Hematopoietic multipotent progenitor cell treated with erythropoietin and hydrocortisone succinate and interleukin-3 and kit ligand, for 6 days (in vitro differentiated cells): ENCODE results near the gene ERCC4.

ENCODE experiments used
- DNase-seq: peaks from one replicate; pipeline ENCODE4 v3.0.0-alpha.2; 2015

The ERCC4 gene

GRCh38 chr16:13950821-13951547 is 31.0 kb downstream of the ERCC4 start:
- DNase-seq = no peak

GRCh38 chr16:13951611-13952010 is 31.7 kb downstream of the ERCC4 start:
- DNase-seq = no peak

- no peak for DNase-seq
These were observed 33.5 kb downstream of the ERCC4 start for GRCh38 chr16:13953501-13953900.

- no peak for DNase-seq
These were observed 36.8 kb downstream of the ERCC4 start for GRCh38 chr16:13956635-13957196.

GRCh38 chr16:13957197-13958078 is 37.5 kb downstream of the ERCC4 start:
- DNase-seq = peak; percentile 54

- no peak for DNase-seq
These were observed 38.5 kb downstream of the ERCC4 start for GRCh38 chr16:13958474-13958873.

- no peak for DNase-seq
These were observed 39.7 kb downstream of the ERCC4 start for GRCh38 chr16:13959626-13960025.

GRCh38 chr16:13961099-13961811 is 41.3 kb downstream of the ERCC4 start:
- peak; percentile 22 for DNase-seq

GRCh38 chr16:13962232-13962631 is 42.3 kb downstream of the ERCC4 start:
- no peak for DNase-seq

- no peak for DNase-seq
These were observed 48.9 kb downstream of the ERCC4 start for GRCh38 chr16:13968835-13969234.

- DNase-seq = no peak
These were observed 49.8 kb downstream of the ERCC4 start for GRCh38 chr16:13969711-13970110.

- no peak for DNase-seq
These were observed 50.9 kb downstream of the ERCC4 start for GRCh38 chr16:13970708-13971422.

- DNase-seq = no peak
These were observed 53.5 kb downstream of the ERCC4 start for GRCh38 chr16:13973321-13974023.

GRCh38 chr16:13977177-13977576 is 57.2 kb downstream of the ERCC4 start:
- DNase-seq = no peak

GRCh38 chr16:13982451-13982850 is 62.5 kb downstream of the ERCC4 start:
- DNase-seq = no peak

- DNase-seq = no peak
These were observed 63.7 kb downstream of the ERCC4 start for GRCh38 chr16:13983625-13984024.

GRCh38 chr16:13984794-13985193 is 64.8 kb downstream of the ERCC4 start:
- DNase-seq = no peak

- DNase-seq = no peak
These were observed 68.1 kb downstream of the ERCC4 start for GRCh38 chr16:13988038-13988437.

- no peak for DNase-seq
These were observed 72.4 kb downstream of the ERCC4 start for GRCh38 chr16:13992322-13992721.

GRCh38 chr16:13992976-13993375 is 73.0 kb downstream of the ERCC4 start:
- DNase-seq = no peak

GRCh38 chr16:13994239-13995106 is 74.5 kb downstream of the ERCC4 start:
- DNase-seq = no peak
